ENCODE measurements around the gene DCBLD1.

- TF ChIP-seq, protein P1, sequence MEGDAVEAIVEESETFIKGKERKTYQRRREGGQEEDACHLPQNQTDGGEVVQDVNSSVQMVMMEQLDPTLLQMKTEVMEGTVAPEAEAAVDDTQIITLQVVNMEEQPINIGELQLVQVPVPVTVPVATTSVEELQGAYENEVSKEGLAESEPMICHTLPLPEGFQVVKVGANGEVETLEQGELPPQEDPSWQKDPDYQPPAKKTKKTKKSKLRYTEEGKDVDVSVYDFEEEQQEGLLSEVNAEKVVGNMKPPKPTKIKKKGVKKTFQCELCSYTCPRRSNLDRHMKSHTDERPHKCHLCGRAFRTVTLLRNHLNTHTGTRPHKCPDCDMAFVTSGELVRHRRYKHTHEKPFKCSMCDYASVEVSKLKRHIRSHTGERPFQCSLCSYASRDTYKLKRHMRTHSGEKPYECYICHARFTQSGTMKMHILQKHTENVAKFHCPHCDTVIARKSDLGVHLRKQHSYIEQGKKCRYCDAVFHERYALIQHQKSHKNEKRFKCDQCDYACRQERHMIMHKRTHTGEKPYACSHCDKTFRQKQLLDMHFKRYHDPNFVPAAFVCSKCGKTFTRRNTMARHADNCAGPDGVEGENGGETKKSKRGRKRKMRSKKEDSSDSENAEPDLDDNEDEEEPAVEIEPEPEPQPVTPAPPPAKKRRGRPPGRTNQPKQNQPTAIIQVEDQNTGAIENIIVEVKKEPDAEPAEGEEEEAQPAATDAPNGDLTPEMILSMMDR (IDR thresholded peaks at IDR 0.05), result no peak
- TF ChIP-seq POLR2AphosphoS5 (IDR thresholded peaks at IDR 0.05) (no peak), POLR2A (IDR thresholded peaks at IDR 0.05) (no peak)
These were observed 32.2 kb downstream of the DCBLD1 start for GRCh38 chr6:117514655-117515054.

Measured in prostate gland (tissue), 2 donors.